GM12878 (cell line): ENCODE data around the gene OCLN.

Experiments
- EZH2 ChIP-seq: IDR thresholded peaks from 2 replicates; pipeline ENCODE4 v1.6.1; 2012; ENCODE audit warnings: low read depth, mild to moderate bottlenecking, control low read depth, inconsistent platforms, low read length, borderline replicate concordance; ENCODE audit not compliant: control insufficient read depth
- NR2C1 ChIP-seq: fragments of 450-650 bp; IDR thresholded peaks from 2 replicates; pipeline ENCODE4 v1.6.1; 2017; ENCODE audit warnings: antibody characterized with exemption, mild to moderate bottlenecking, moderate library complexity

DNA sequence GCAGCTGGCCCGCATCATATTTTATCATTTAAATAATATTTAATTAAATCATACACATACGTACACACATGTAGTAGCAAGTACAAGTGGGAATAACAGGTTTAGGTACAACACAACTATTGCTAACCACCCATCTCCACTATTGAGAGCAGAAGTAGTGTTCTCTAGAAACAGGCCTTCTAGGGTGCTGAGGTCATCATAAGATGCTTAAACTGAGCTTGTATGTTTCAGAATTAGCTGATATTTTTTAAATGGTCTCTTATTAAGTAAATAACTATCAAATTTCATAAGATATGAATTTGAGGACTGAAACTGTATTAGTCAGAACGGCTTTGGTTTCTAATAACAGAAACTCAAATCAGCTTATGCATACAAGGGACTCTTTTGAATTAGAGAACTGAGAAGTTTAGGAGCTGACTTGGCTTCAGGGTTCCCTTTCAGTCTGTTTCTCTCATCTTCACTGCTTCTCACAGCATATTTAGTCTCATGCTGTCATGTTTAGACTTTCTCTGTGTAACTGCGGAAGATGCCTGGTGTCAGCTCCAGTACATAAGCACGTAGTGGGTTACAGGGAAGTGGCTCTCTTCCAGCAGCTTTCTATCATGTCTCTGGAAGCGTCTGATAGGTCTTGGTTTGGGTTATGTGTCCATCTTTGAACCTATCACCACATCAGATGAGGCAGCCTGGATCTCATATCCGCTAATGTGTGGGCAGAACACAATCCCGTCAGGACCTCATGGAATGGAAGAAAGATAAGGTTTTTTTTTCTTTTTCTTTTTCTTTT, 25.0 kb upstream of the OCLN start:
- no peak for TF ChIP-seq NR2C1
- no peak for TF ChIP-seq EZH2
